GM19395 (cell line): Measurements from ENCODE around the gene MTARC2.
A peak's percentile ranks its signal among the peaks of the same experiment; 100 is the strongest.

Source experiments
- ATAC-seq: cut with Tn5 transposase; IDR thresholded peaks from one replicate; pipeline ENCODE4 v1.9.1; 2021; ENCODE audit warnings: mild to moderate bottlenecking, moderate library complexity; ENCODE audit not compliant: unreplicated experiment

MTARC2 gene

GRCh38 chr1:220767312-220768125 lies 19.4 kb downstream of the MTARC2 start:
- no peak for ATAC-seq

GRCh38 chr1:220768126-220768601 lies 20.0 kb downstream of the MTARC2 start:
- ATAC-seq: no peak

GRCh38 chr1:220769205-220769604 lies 21.1 kb downstream of the MTARC2 start:
- no peak for ATAC-seq

GRCh38 chr1:220770245-220770913 lies 22.3 kb downstream of the MTARC2 start:
- peak; percentile 73 for ATAC-seq

GRCh38 chr1:220772846-220773245 lies 24.7 kb downstream of the MTARC2 start:
- ATAC-seq: no peak

GRCh38 chr1:220775240-220775853 lies 27.2 kb downstream of the MTARC2 start:
- ATAC-seq: no peak

GRCh38 chr1:220776254-220776653 lies 28.1 kb downstream of the MTARC2 start:
- ATAC-seq: no peak

- ATAC-seq: peak; percentile 89
These were observed 28.7 kb downstream of the MTARC2 start for GRCh38 chr1:220776720-220777326.

- no peak for ATAC-seq
These were observed 35.3 kb downstream of the MTARC2 start for GRCh38 chr1:220783453-220783852.

GRCh38 chr1:220784751-220785150 lies 36.6 kb downstream of the MTARC2 start:
- no peak for ATAC-seq

- no peak for ATAC-seq
These were observed 37.3 kb downstream of the MTARC2 start for GRCh38 chr1:220785166-220786056.

- no peak for ATAC-seq
These were observed 37.9 kb downstream of the MTARC2 start for GRCh38 chr1:220786057-220786336.

GRCh38 chr1:220786337-220787068 lies 38.4 kb downstream of the MTARC2 start, which contains the start of gene MTARC1:
MTARC1 (plus strand) TSS chr1:220786913; CDS start chr1:220786945, 32 bp downstream.
- peak; percentile 69 for ATAC-seq

GRCh38 chr1:220787069-220787619 lies 39.0 kb downstream of the MTARC2 start:
- peak; percentile 45 for ATAC-seq

GRCh38 chr1:220788900-220789299 lies 40.8 kb downstream of the MTARC2 start:
- ATAC-seq: no peak

GRCh38 chr1:220789532-220790147 lies 41.5 kb downstream of the MTARC2 start:
- no peak for ATAC-seq

GRCh38 chr1:220791285-220791684 lies 43.2 kb downstream of the MTARC2 start:
- ATAC-seq: no peak

GRCh38 chr1:220791956-220792355 lies 43.8 kb downstream of the MTARC2 start:
- ATAC-seq: no peak

- no peak for ATAC-seq
These were observed 48.4 kb downstream of the MTARC2 start for GRCh38 chr1:220796530-220796929.
